ENCODE results near the gene HSPB1.
"Not testable (repeated sequence)": the region's sequence is repeated elsewhere in the genome, so short reads cannot be mapped to it uniquely, and the experiment has no call there.

The HSPB1 gene

DNA sequence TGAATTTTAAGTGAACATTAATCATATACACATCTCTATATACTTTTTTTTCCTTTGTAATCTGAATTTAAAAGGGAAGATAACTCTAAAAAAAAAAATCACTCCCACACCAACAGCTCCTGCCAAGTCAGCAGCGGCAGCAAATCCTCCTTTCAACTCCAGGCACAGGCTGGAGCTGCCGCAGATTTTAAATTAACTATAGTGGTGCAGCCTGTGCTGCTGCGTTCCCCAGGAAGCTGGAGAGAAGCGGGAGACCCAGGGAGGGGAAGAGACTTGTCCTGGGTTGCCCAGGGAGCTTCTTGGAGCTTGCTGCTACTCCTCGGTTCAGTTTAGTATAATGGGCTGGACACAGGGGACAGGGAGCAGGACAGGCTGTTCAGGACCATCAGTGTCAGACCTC is 32.6 kb upstream of the HSPB1 start:
- TF ChIP-seq, protein P1, sequence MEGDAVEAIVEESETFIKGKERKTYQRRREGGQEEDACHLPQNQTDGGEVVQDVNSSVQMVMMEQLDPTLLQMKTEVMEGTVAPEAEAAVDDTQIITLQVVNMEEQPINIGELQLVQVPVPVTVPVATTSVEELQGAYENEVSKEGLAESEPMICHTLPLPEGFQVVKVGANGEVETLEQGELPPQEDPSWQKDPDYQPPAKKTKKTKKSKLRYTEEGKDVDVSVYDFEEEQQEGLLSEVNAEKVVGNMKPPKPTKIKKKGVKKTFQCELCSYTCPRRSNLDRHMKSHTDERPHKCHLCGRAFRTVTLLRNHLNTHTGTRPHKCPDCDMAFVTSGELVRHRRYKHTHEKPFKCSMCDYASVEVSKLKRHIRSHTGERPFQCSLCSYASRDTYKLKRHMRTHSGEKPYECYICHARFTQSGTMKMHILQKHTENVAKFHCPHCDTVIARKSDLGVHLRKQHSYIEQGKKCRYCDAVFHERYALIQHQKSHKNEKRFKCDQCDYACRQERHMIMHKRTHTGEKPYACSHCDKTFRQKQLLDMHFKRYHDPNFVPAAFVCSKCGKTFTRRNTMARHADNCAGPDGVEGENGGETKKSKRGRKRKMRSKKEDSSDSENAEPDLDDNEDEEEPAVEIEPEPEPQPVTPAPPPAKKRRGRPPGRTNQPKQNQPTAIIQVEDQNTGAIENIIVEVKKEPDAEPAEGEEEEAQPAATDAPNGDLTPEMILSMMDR (IDR thresholded peaks at IDR 0.05; ENCODE audit: control insufficient read depth, insufficient read depth, low read depth, low read length, missing control alignments), result no peak
- H3K4me3 ChIP-seq (ENCODE audit: control insufficient read depth, low read depth, low read length), result no peak overlapping the region
- DNase-seq (ENCODE audit: low read depth), result no peak

DNA sequence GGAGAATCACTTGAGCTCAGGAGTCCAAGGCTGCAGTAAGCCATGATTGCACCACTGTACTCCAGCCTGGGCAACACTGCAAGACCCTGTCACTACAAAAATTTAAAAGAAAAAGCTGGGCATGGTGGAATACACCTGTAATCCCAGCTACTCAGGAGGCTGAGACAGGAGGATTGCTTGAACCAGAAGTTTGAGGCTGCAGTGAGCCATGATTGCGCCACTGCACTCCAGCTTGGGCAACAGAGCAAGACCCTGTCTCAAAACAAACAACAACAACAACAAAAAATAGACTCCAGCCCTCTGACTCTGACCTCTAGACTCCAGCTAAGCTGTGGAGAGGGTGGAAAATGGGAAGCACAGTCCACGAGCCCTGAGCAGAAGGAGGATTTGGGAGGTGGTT is 31.1 kb upstream of the HSPB1 start:
- H3K4me3 ChIP-seq (ENCODE audit: control insufficient read depth, low read depth, low read length); DNase-seq (ENCODE audit: low read depth): not testable (repeated sequence)

DNA sequence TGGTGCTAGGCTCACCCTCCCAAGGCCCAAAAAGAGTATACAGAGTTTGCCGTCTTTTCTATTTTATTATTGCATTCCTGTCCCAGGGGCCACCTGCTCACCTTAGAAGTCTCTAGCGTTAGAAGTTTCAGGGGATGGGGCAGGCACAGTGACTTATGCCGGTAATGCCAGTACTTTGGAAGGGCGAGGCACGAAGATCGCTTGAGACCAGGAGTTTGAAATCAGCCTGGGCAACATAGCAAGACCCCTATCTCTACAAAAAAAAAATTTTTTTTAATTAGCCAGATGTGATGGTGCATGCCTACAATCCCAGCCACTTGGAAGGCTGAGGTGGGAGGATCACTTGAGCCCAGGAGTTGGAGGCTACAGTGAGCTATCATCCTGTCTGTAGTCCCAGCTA is 30.3 kb upstream of the HSPB1 start:
- TF ChIP-seq, protein P1 (IDR thresholded peaks at IDR 0.05; ENCODE audit: control insufficient read depth, insufficient read depth, low read depth, low read length, missing control alignments), result no peak
- no peak overlapping the region for H3K4me3 ChIP-seq (ENCODE audit: control insufficient read depth, low read depth, low read length)
- no peak for DNase-seq (ENCODE audit: low read depth)

DNA sequence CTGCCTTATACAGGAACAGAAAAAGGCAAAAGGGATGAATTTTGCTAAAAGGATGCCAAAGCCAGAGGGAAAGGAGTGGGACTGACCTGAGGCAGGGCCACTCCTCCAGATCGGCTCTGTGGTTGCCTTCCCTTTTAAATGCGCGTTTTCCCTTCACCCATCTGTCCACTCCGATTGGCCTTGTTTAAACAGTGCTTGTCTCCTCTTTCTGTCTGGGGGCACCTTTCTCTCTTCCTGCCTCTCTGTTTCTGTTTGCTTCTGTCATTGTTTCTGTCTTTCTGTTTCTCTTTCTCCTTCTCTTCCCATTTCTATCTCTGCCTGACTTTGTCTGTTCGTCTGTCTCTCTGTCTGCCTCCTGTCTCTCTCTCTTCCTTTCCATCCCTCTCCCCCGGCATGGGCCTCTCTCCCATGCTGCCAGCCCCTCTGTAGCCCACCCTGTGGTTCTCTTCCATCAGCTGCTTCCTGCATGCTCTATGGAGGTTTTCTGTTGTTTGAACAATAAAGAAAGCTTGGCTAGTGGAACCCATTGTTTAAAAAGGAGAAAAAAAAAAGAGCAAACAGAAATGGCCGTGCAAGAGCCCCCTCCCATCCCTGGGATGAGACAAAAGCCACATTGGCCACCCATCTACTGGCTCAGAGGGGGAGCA is 29.5 kb upstream of the HSPB1 start:
- no peak for DNase-seq (ENCODE audit: low read depth)
- TF ChIP-seq, protein P1 (IDR thresholded peaks at IDR 0.05; ENCODE audit: control insufficient read depth, insufficient read depth, low read depth, low read length, missing control alignments), result no peak
- no peak overlapping the region for H3K4me3 ChIP-seq (ENCODE audit: control insufficient read depth, low read depth, low read length)

DNA sequence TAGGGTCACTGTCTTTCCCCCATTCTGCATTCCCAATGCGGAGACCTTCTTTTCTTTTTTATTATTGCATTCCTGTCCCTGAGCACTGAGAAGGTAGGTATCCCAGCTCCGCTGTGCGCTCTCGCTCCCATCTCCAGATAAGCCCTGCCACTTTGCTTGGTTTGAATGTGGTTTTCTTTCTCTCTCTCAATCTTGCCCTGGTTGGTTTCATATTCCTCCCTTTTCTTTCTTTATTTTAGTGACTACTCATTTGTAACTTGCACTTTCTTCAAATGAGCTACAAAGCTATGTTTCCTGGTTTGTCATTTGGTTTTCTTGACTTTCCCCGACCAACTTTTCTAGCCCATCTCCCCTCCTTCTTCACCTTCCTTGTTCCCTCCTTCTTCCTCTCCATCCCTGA is 29.0 kb upstream of the HSPB1 start:
- no peak overlapping the region for H3K4me3 ChIP-seq (ENCODE audit: control insufficient read depth, low read depth, low read length)

DNA sequence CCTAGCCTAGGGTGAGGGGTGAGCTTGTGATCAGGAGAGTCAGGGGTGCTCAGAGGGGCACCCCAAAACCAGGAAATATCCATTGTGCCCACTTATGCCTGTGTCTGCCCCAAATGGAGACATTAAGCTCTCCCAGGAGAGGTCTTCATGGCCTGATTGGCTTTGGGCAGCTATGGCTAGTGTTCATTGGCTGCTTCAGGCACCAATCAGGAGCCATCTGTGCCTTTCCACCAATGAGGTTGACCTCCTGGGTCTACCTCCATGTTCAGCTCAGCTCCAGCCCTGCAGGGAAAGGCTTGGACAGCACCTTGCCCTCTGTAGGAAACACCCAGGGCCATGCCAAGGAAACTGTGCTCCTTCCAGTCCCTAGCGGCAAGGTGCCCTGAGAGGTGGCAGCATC is 23.9 kb upstream of the HSPB1 start:
- no peak overlapping the region for H3K4me3 ChIP-seq (ENCODE audit: control insufficient read depth, low read depth, low read length)
- no peak for DNase-seq (ENCODE audit: low read depth)
- TF ChIP-seq, protein P1 (IDR thresholded peaks at IDR 0.05; ENCODE audit: control insufficient read depth, insufficient read depth, low read depth, low read length, missing control alignments), result no peak

More for the DNA sequence above, 29.0 kb upstream of the HSPB1 start:
- no peak for DNase-seq (ENCODE audit: low read depth)
- TF ChIP-seq, protein P1 (IDR thresholded peaks at IDR 0.05; ENCODE audit: control insufficient read depth, insufficient read depth, low read depth, low read length, missing control alignments), result no peak

DNA sequence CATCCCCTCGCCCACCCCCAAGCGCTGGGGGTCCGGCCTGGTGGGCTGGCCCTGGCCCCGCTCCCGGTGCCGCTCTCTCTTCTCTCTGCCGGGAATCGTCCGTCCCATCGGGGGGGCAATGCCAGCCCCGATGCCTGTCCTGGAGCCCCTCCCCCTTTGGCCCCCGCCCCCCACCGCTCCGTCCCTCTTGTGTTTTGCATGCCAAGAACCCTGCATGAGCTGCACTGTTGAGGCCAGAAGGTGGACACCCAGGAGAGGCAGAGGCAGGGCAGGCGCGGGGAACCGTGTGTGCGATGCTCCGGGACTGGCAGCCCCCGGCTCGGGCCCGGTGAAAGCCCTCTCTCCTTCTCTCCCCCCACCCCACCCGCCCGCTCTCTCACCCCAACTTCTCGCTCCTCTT is 22.1 kb upstream of the HSPB1 start:
- no peak overlapping the region for H3K4me3 ChIP-seq (ENCODE audit: control insufficient read depth, low read depth, low read length)
- TF ChIP-seq, protein P1 (IDR thresholded peaks at IDR 0.05; ENCODE audit: control insufficient read depth, insufficient read depth, low read depth, low read length, missing control alignments), result no peak
- DNase-seq (ENCODE audit: low read depth), result no peak

All from AG09309 (cell line).